CD14-positive monocyte (primary cell): ENCODE results near the gene SLC38A8. TPM values are rescaled to one million over a fixed set of nuclear protein-coding genes. Genes with fewer than 3 reads are reported as not detected.

ENCODE experiments used
- DNase-seq, 3 donors: peaks; one replicate each; pipeline ENCODE4 v3.0.0-alpha.2; 2011 to 2022
- H2AFZ ChIP-seq: 2 replicates; pipeline ENCODE4 v1.6.0; 2012; ENCODE audit warnings: mild to moderate bottlenecking, low read depth, low read length, inconsistent platforms; ENCODE audit not compliant: insufficient read depth, poor library complexity, severe bottlenecking
- H3K27ac ChIP-seq, 2 donors: 1 replicate in 1 of 2; 2 replicates in 1 of 2; pipeline ENCODE4 v1.5.1; 2012 to 2013; ENCODE audit warnings: low read length in 2 of 2, control low read depth in 1 of 2, inconsistent platforms in 1 of 2, low read depth in 1 of 2, mild to moderate bottlenecking in 1 of 2
- H3K27me3 ChIP-seq, 2 donors: one replicate each; pipeline versions ENCODE4 v1.6.0 to v1.6.1; 2011 to 2013; ENCODE audit warnings: low read length in 2 of 2; ENCODE audit not compliant: control insufficient read depth in 2 of 2, insufficient read depth in 2 of 2
- H3K36me3 ChIP-seq, 2 donors: replicated peaks in 1 of 2; 1 replicate in 1 of 2; 2 replicates in 1 of 2; pipeline versions ENCODE4 v1.5.1 to v1.6.1; 2012 to 2013; ENCODE audit warnings: low read length in 2 of 2, control low read depth in 1 of 2, inconsistent platforms in 1 of 2, mild to moderate bottlenecking in 1 of 2; ENCODE audit not compliant: insufficient read depth in 2 of 2, control insufficient read depth in 1 of 2
- H3K4me1 ChIP-seq, 2 donors: 1 replicate in 1 of 2; 2 replicates in 1 of 2; pipeline versions ENCODE4 v1.5.1 to v1.6.1; 2012 to 2013; ENCODE audit warnings: low read length in 2 of 2, control low read depth in 1 of 2, inconsistent platforms in 1 of 2, mild to moderate bottlenecking in 1 of 2, moderate library complexity in 1 of 2; ENCODE audit not compliant: insufficient read depth in 2 of 2, control insufficient read depth in 1 of 2
- H3K4me2 ChIP-seq: replicated peaks from 2 replicates; pipeline ENCODE3; 2012; ENCODE audit warnings: low read length, moderate library complexity, mild to moderate bottlenecking; ENCODE audit not compliant: poor library complexity, severe bottlenecking; ENCODE audit errors: extremely low read depth
- H3K4me3 ChIP-seq, 3 experiments: fragments of 200-600 bp in 1 of 3; sonication (generic) in 1 of 3; replicated peaks in 1 of 3; 1 replicate in 2 of 3; 2 replicates in 1 of 3; pipeline ENCODE4 v1.5.1; 2011 to 2013; ENCODE audit warnings: low read length in 3 of 3, mild to moderate bottlenecking in 3 of 3, control low read depth in 2 of 3, low read depth in 2 of 3, inconsistent platforms in 1 of 3, moderate library complexity in 1 of 3
- H3K79me2 ChIP-seq: 2 replicates; pipeline ENCODE4 v1.6.0; 2012; ENCODE audit warnings: mild to moderate bottlenecking, control low read depth, inconsistent platforms, low read length, moderate library complexity; ENCODE audit not compliant: insufficient read depth
- H3K9ac ChIP-seq: 2 replicates; pipeline ENCODE4 v1.6.0; 2017; ENCODE audit warnings: low read length, mild to moderate bottlenecking; ENCODE audit not compliant: insufficient read depth, poor library complexity, severe bottlenecking
- H3K9me3 ChIP-seq, 2 donors: replicated peaks in 1 of 2; 1 replicate in 1 of 2; 2 replicates in 1 of 2; pipeline versions ENCODE4 v1.5.1 to v1.6.1; 2012 to 2013; ENCODE audit warnings: low read length in 2 of 2, control low read depth in 1 of 2; ENCODE audit not compliant: control insufficient read depth in 1 of 2, insufficient read depth in 1 of 2
- H4K20me1 ChIP-seq: 2 replicates; pipeline ENCODE4 v1.6.0; 2012; ENCODE audit warnings: mild to moderate bottlenecking, low read length, control low read depth, moderate library complexity; ENCODE audit not compliant: insufficient read depth
- H3K27ac Mint-ChIP-seq, 7 donors: one replicate each; pipeline ENCODE4 v1.8.0; 2020; ENCODE audit warnings: mild to moderate bottlenecking in 7 of 7, mixed read lengths in 7 of 7, moderate library complexity in 6 of 7, inconsistent platforms in 2 of 7
- H3K27me3 Mint-ChIP-seq, 3 donors: one replicate each; pipeline ENCODE4 v1.8.0; 2021 to 2022; ENCODE audit warnings: low read depth in 3 of 3, mild to moderate bottlenecking in 3 of 3, mixed read lengths in 3 of 3, moderate library complexity in 3 of 3, inconsistent platforms in 1 of 3
- H3K36me3 Mint-ChIP-seq, 2 donors: one replicate each; pipeline ENCODE4 v1.8.0; 2020; ENCODE audit warnings: mixed read lengths in 2 of 2, inconsistent platforms in 1 of 2, mild to moderate bottlenecking in 1 of 2
- H3K4me1 Mint-ChIP-seq: one replicate; pipeline ENCODE4 v1.8.0; 2020; ENCODE audit warnings: mild to moderate bottlenecking, mixed read lengths
- H3K4me3 Mint-ChIP-seq, 2 donors: one replicate each; pipeline ENCODE4 v1.8.0; 2020; ENCODE audit warnings: mild to moderate bottlenecking in 2 of 2, mixed read lengths in 2 of 2, moderate library complexity in 1 of 2
- H3K9me3 Mint-ChIP-seq, 7 donors: one replicate each; pipeline ENCODE4 v1.8.0; 2020 to 2022; ENCODE audit warnings: mixed read lengths in 7 of 7, mild to moderate bottlenecking in 6 of 7, moderate library complexity in 6 of 7, inconsistent platforms in 2 of 7
- WGBS: methylation state at CpG from one replicate; pipeline ENCODE4 v1.1.5; 2013; ENCODE audit warnings: missing lambda C conversion rate; ENCODE audit not compliant: insufficient coverage; 5-methylcytosine and 5-hydroxymethylcytosine counted together
- intact Hi-C, 2 donors: fragments of 100-400 bp; cut with micrococcal nuclease; formaldehyde crosslinking; loops; one replicate each; pipeline versions ENCODE4 v1.15.0 to v1.15.1; 2023
- polyA plus RNA-seq, 3 donors: library from polyadenylated mRNA; depleted of rRNA in 1 of 3; unstranded in 2 of 3; stranded (reverse) in 1 of 3; fragments of 300-500 nt in 2 of 3; fragments of >200 nt in 1 of 3; fragmentation: Illumina TruSeq in 2 of 3; gene quantifications; 1 replicate in 2 of 3; 2 replicates in 1 of 3; pipeline ENCODE4 v1.2.3, GENCODE V29; 2012 to 2021
- TF ChIP-seq, protein P1 (sequence below): fragments of 200-600 bp; IDR thresholded peaks from one replicate; pipeline ENCODE4 v1.8.0; 2022; ENCODE audit warnings: antibody characterized with exemption, mild to moderate bottlenecking

Gene SLC38A8
- polyA plus RNA-seq, 3 donors, result not detected

DNA sequence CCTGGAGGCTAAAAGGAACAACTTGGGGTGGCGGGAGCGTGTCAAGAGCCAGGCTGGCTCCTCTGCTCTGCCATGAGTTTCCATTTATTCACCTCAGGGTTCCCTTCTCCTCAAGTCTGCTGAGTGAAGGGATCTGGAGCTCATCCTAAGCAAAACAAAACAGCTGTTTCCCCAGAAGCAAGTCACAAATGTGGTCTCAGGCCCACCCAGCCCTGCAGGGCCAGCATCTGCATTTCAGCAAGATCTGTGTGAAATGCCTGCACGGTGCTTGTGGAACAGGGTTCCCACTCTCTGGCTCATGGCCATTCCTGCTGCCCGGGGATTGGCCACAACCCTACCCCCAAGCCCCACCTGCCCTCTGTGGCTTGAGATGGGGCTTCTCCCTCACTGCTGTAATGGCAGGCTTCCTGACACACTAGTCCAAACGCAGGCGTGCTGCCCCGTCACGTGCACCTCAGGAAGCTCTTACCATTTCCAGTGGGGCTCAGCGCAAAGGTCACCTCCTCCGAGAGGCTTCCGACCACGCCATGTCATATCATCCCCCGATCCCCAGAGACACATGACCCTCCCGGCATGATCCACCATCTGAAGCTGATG, 2.3 kb downstream of the SLC38A8 start:
- H3K4me1 Mint-ChIP-seq, result no peaks in the 10 kb centered on the region
- intact Hi-C loops, result no loop called here
- H3K79me2 ChIP-seq, result no peaks in the 10 kb centered on the region
- peaks cover 7 to 12% of the 10 kb centered on the region in 2 donors for H3K9me3 ChIP-seq
- TF ChIP-seq, protein P1, sequence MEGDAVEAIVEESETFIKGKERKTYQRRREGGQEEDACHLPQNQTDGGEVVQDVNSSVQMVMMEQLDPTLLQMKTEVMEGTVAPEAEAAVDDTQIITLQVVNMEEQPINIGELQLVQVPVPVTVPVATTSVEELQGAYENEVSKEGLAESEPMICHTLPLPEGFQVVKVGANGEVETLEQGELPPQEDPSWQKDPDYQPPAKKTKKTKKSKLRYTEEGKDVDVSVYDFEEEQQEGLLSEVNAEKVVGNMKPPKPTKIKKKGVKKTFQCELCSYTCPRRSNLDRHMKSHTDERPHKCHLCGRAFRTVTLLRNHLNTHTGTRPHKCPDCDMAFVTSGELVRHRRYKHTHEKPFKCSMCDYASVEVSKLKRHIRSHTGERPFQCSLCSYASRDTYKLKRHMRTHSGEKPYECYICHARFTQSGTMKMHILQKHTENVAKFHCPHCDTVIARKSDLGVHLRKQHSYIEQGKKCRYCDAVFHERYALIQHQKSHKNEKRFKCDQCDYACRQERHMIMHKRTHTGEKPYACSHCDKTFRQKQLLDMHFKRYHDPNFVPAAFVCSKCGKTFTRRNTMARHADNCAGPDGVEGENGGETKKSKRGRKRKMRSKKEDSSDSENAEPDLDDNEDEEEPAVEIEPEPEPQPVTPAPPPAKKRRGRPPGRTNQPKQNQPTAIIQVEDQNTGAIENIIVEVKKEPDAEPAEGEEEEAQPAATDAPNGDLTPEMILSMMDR, result no peak
- H3K4me1 ChIP-seq, result no peaks in the 10 kb centered on the region
- H3K27me3 Mint-ChIP-seq, result peaks cover 57 to 84% (median 70%) of the 10 kb centered on the region in 3 donors
- H3K27ac Mint-ChIP-seq, result no peak overlapping the region
- no peaks in the 10 kb centered on the region for H3K36me3 ChIP-seq
- no peaks in the 10 kb centered on the region for H4K20me1 ChIP-seq
- peaks cover 0 to 47% of the 10 kb centered on the region in 2 donors for H3K27me3 ChIP-seq
- H3K9me3 Mint-ChIP-seq, result peaks cover 5 to 17% (median 14%) of the 10 kb centered on the region in 7 donors
- no peak overlapping the region for H2AFZ ChIP-seq
- no peak for DNase-seq
- 90% methylated on average over 14 of the region's 14 CpGs for WGBS
- no peak overlapping the region for H3K27ac ChIP-seq
- H3K36me3 Mint-ChIP-seq, result peaks cover 0 to 2% of the 10 kb centered on the region in 2 donors
- no peak overlapping the region for H3K9ac ChIP-seq
- no peak overlapping the region for H3K4me3 ChIP-seq
- no peak overlapping the region for H3K4me2 ChIP-seq
- peak overlapping the region in 1 of 2 donors; percentile 1 for H3K4me3 Mint-ChIP-seq

DNA sequence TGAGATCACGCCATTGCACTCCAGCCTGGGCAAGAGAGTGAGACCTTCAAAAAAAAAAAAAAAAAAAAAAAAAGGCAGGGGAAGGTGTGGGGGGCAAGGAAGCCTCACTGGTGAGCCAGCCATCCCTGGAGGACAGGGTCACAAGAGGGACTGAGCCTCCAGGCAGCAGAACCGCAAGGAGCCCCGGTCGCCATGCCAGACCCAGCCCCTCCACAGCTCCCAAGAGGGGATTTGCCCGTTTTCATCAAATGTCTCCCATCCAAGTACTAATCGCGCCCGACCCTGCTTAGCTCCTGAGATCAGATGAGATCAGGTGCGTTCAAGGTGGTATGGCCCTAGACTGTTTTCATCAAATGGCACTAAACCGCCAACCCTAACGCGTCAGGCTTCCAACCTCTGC, 2.9 kb downstream of the SLC38A8 start:
- 91% methylated on average over 8 of the region's 12 CpGs for WGBS
- no peak overlapping the region for H2AFZ ChIP-seq
- Mint-ChIP-seq H3K36me3 (peaks cover 0 to 2% of the 10 kb centered on the region in 2 donors), H3K4me3 (peak overlapping the region in 1 of 2 donors; percentile 30), H3K4me1 (no peaks in the 10 kb centered on the region), H3K27me3 (peaks cover 53 to 81% (median 67%) of the 10 kb centered on the region in 3 donors), H3K27ac (no peak overlapping the region), H3K9me3 (peaks cover 5 to 20% (median 16%) of the 10 kb centered on the region in 7 donors)
- H3K27ac ChIP-seq, result no peak overlapping the region
- H3K79me2 ChIP-seq, result no peaks in the 10 kb centered on the region
- no peak for DNase-seq
- TF ChIP-seq, protein P1, result no peak
- no peak overlapping the region for H3K4me2 ChIP-seq
- H3K9me3 ChIP-seq, result peaks cover 7 to 12% of the 10 kb centered on the region in 2 donors
- H4K20me1 ChIP-seq, result no peaks in the 10 kb centered on the region
- no peak overlapping the region for H3K9ac ChIP-seq
- no peak overlapping the region for H3K4me3 ChIP-seq
- H3K27me3 ChIP-seq, result peaks cover 0 to 41% of the 10 kb centered on the region in 2 donors
- intact Hi-C loops, result no loop called here
- H3K36me3 ChIP-seq, result no peaks in the 10 kb centered on the region
- H3K4me1 ChIP-seq, result no peaks in the 10 kb centered on the region
